Transverse colon (tissue), 4 donors: ENCODE measurements around the gene PDLIM1. TPM values are rescaled to one million over a fixed set of nuclear protein-coding genes. Genes with fewer than 3 reads are reported as not detected.

Source experiments
- DNase-seq: peaks from one replicate; pipeline ENCODE4 v3.0.0-alpha.2; 2019
- H3K27ac ChIP-seq, 4 donors: fragments of 200-600 bp; sonication (generic); 2 replicates each; pipeline ENCODE4 v1.5.1; 2016 to 2018; ENCODE audit warnings: inconsistent platforms in 4 of 4
- H3K27me3 ChIP-seq: fragments of 200-600 bp; sonication (generic); 2 replicates; pipeline ENCODE4 v1.5.1; 2017; ENCODE audit warnings: inconsistent platforms
- H3K36me3 ChIP-seq, 4 donors: fragments of 200-600 bp; sonication (generic); 2 replicates each; pipeline ENCODE4 v1.5.1; 2017 to 2019; ENCODE audit warnings: inconsistent platforms in 4 of 4
- H3K4me1 ChIP-seq, 4 donors: fragments of 200-600 bp; sonication (generic); 2 replicates each; pipeline ENCODE4 v1.5.1; 2017 to 2020; ENCODE audit warnings: inconsistent platforms in 4 of 4
- H3K4me3 ChIP-seq, 4 donors: fragments of 200-600 bp; sonication (generic); 1 replicate in 1 of 4; 2 replicates in 3 of 4; pipeline versions ENCODE4 v1.5.1 to v1.6.1; 2017 to 2019; ENCODE audit warnings: inconsistent platforms in 4 of 4
- H3K9me3 ChIP-seq, 2 donors: fragments of 200-600 bp; sonication (generic); 2 replicates each; pipeline ENCODE4 v1.5.1; 2017 to 2019; ENCODE audit warnings: inconsistent platforms in 2 of 2
- EP300 ChIP-seq: sonication (generic); formaldehyde crosslinking; IDR thresholded peaks from one replicate; pipeline ENCODE4 v1.6.1; 2017; ENCODE audit warnings: antibody characterized with exemption, low read depth
- POLR2A ChIP-seq: fragments of 450-650 bp; IDR thresholded peaks from one replicate; pipeline ENCODE4 v1.6.1; 2016; ENCODE audit warnings: antibody characterized with exemption, mild to moderate bottlenecking, moderate library complexity
- POLR2AphosphoS5 ChIP-seq, 3 donors: sonication (generic); formaldehyde crosslinking; IDR thresholded peaks; one replicate each; pipeline ENCODE4 v1.6.1; 2016; ENCODE audit warnings: antibody characterized with exemption in 3 of 3
- WGBS, 2 donors: methylation state at CpG; one replicate each; pipeline ENCODE4 v1.1.5; 2018; ENCODE audit warnings: low coverage in 1 of 2; 5-methylcytosine and 5-hydroxymethylcytosine counted together
- in situ Hi-C, 4 donors: fragments of 200-750 bp; cut with MboI; loops; one replicate each; pipeline versions ENCODE4 v1.15.0 to v1.15.1; 2017; ENCODE audit warnings: low sequenced_read_pairs in 3 of 4, low pct_ligation_motif_present in 1 of 4, low pct_unique_long_range_greater_than_20kb in 1 of 4
- intact Hi-C: fragments of 100-400 bp; cut with DNase I; formaldehyde crosslinking; loops from one replicate; pipeline ENCODE4 v1.15.1; 2023; ENCODE audit warnings: low total_unique reads
- total RNA-seq, 4 donors: library from RNA; depleted of rRNA; stranded (reverse); fragments of >200 nt; gene quantifications; one replicate each; pipeline ENCODE4 v1.1.0, GENCODE V29; 2016
- TF ChIP-seq, protein P1 (sequence below), 5 experiments: fragments of 200-600 bp in 3 of 5; fragments of 450-650 bp in 2 of 5; sonication (generic) in 3 of 5; IDR thresholded peaks; 1 replicate in 2 of 5; 2 replicates in 3 of 5; pipeline ENCODE4 v1.5.1; 2016 to 2017; ENCODE audit warnings: antibody characterized with exemption in 5 of 5, inconsistent platforms in 3 of 5, mild to moderate bottlenecking in 2 of 5, moderate library complexity in 1 of 5

Gene PDLIM1
- total RNA-seq, 4 donors from 2014 or later, result 201 to 259 (median 225) TPM

DNA sequence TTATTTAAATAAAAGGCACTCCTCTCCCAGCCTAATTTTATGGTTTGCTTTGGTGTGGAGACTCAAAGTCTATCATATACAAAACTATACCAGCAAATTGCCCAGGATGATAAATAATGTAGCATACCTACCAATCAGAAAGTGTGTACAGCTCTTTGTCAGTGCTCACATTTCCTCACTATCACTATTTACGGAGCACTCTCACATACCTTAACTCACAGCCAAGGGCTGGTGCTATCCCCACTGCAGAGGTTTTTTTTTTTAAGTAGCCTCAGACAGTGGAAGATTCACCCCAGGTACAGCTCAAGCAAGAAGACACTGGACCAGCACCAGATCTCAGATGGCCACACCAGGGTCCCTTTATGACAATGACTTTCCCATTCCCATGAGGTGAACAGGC lies 2.5 kb downstream of the PDLIM1 start:
- DNase-seq, result no peak
- Histone ChIP-seq H3K36me3 (no peaks in the 10 kb centered on the region), H3K27me3 (peaks cover 6% of the 10 kb centered on the region), H3K9me3 (no peaks in the 10 kb centered on the region), H3K4me1 (peaks cover 4 to 66% (median 52%) of the 10 kb centered on the region in 4 donors), H3K27ac (peak overlapping the region; percentile 92 to 99 (median 98)), H3K4me3 (peak overlapping the region in 3 of 4 donors; percentile 90 to 98 (median 94))
- in situ Hi-C loops, result no loop called here
- WGBS, 2 donors, result 29 to 43% methylated on average over 1 of the region's 1 CpG
- TF ChIP-seq, protein P1, sequence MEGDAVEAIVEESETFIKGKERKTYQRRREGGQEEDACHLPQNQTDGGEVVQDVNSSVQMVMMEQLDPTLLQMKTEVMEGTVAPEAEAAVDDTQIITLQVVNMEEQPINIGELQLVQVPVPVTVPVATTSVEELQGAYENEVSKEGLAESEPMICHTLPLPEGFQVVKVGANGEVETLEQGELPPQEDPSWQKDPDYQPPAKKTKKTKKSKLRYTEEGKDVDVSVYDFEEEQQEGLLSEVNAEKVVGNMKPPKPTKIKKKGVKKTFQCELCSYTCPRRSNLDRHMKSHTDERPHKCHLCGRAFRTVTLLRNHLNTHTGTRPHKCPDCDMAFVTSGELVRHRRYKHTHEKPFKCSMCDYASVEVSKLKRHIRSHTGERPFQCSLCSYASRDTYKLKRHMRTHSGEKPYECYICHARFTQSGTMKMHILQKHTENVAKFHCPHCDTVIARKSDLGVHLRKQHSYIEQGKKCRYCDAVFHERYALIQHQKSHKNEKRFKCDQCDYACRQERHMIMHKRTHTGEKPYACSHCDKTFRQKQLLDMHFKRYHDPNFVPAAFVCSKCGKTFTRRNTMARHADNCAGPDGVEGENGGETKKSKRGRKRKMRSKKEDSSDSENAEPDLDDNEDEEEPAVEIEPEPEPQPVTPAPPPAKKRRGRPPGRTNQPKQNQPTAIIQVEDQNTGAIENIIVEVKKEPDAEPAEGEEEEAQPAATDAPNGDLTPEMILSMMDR (IDR thresholded peaks at IDR 0.05), result no peak
- no peak for TF ChIP-seq EP300
- peak; percentile 45 to 75 (median 62) for TF ChIP-seq POLR2AphosphoS5 (IDR thresholded peaks at IDR 0.05)
- TF ChIP-seq POLR2A, result peak; percentile 46
- intact Hi-C loops, result no loop called here

DNA sequence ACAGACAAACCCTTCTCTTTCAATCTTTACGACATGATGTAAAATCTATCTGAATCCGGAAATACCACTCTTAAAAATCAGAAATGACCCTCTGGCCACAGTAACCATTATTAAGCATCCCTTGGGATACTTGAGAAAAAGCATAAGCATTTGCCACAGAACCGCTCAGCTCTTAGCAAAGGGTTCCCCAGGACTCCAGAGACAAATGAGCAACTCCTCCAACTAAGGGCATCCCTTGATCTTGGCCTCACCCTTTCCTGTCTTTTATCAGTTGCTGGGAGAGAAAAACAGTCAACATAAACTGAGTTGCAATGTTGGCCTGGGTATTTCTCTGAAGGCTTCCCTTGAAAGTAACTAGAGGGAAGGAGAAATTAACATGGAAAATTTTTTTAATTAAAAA lies 3.5 kb downstream of the PDLIM1 start:
- H3K4me3 ChIP-seq, result peak overlapping the region in 2 of 4 donors; percentile 4 to 90
- TF ChIP-seq POLR2A, result no peak
- in situ Hi-C loops, result no loop called here

DNA sequence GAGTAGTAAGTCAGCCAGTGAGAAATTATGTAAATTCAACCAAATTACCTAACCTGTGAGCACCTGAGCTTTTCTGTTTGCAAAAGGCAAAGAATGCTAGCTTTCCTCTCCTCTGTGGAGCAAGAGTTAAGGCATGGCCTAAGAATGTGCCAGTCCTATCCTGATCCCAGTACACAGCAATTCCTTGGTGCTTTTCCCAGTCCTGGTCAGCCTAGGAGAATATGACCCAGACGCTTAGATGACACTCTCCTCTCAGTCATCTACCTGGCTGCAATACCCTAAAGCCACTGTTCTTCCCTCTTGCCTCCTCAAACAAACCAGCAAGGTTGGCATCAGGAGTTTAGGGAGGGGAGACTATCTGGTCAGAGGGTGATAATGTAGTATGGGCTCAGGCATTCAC lies 4.1 kb downstream of the PDLIM1 start:
- Histone ChIP-seq H3K27me3 (peaks cover 6% of the 10 kb centered on the region), H3K27ac (peak overlapping the region; percentile 92 to 99 (median 98)), H3K36me3 (no peaks in the 10 kb centered on the region), H3K9me3 (no peaks in the 10 kb centered on the region), H3K4me1 (peaks cover 5 to 75% (median 65%) of the 10 kb centered on the region in 4 donors), H3K4me3 (no peak overlapping the region)
- intact Hi-C loops (no loop called here), in situ Hi-C loops (no loop called here)
- no peak for DNase-seq
- 40% methylated on average over 1 of the region's 1 CpG; no CpG with 5 or more reads in 1 of the 2 donors for WGBS, 2 donors
- TF ChIP-seq, protein P1 (IDR thresholded peaks at IDR 0.05), result no peak
- TF ChIP-seq POLR2AphosphoS5 (IDR thresholded peaks at IDR 0.05) (no peak), POLR2A (no peak), EP300 (no peak)

More for the DNA sequence above, 3.5 kb downstream of the PDLIM1 start:
- intact Hi-C loops, result no loop called here
- DNase-seq, result no peak
- H3K4me1 ChIP-seq, result peaks cover 4 to 71% (median 59%) of the 10 kb centered on the region in 4 donors
- peak overlapping the region; percentile 92 to 99 (median 98) for H3K27ac ChIP-seq
- no peaks in the 10 kb centered on the region for H3K36me3 ChIP-seq
- WGBS, 2 donors, result 18 to 59% methylated on average over 2 to 3 of the region's 3 CpGs
- no peaks in the 10 kb centered on the region for H3K9me3 ChIP-seq
- H3K27me3 ChIP-seq, result peaks cover 6% of the 10 kb centered on the region

DNA sequence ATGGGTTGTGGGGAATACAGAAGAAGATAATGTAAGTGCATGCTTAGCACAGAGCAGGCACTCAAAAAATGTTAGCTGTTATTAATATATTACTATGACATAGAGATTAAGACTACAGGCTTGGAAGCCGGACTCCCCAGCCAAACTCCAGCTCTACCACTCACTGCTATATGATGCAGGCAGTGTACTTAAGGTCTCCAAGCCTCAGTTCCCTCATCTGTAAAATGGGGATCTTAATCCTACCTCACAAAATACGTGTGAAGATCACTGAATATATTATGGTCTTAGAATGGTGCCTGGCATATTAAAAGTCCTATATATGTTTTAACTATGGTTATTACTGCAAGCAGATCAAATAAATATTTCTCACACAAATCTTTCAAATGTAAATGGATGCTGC lies 5.2 kb downstream of the PDLIM1 start:
- TF ChIP-seq, protein P1 (IDR thresholded peaks at IDR 0.05), result no peak
- TF ChIP-seq POLR2A (no peak), EP300 (no peak), POLR2AphosphoS5 (IDR thresholded peaks at IDR 0.05) (no peak)
- Histone ChIP-seq H3K27ac (peak overlapping the region; percentile 92 to 99 (median 98)), H3K9me3 (no peaks in the 10 kb centered on the region), H3K4me1 (peaks cover 17 to 82% (median 71%) of the 10 kb centered on the region in 4 donors), H3K4me3 (no peak overlapping the region), H3K27me3 (peaks cover 6% of the 10 kb centered on the region), H3K36me3 (no peaks in the 10 kb centered on the region)
- DNase-seq, result no peak
- intact Hi-C loops, result no loop called here
- WGBS, 2 donors, result 78 to 80% methylated on average over 2 of the region's 2 CpGs
- in situ Hi-C loops, result no loop called here

DNA sequence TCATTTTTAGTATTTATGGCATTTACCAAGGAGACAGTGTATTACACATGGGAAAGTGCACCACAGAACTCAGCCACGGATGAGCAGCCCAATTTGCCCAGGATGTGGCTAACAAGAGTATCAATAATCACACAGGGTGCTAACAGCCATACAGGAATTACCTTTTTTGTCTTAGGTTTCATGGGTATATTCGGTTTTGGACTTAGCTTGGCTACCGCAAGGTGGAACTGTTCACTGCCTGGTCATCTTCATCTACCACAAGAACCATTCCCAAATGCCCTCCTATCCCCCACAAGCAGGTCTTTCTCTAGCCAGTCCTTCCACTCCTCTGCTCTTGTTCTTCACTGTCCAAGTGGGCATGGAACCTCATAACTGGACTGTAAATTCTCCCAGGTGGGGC lies 6.0 kb downstream of the PDLIM1 start:
- intact Hi-C loops, result no loop called here
- no peak for DNase-seq
- H3K4me3 ChIP-seq, result no peak overlapping the region
- H3K27me3 ChIP-seq, result peaks cover 2% of the 10 kb centered on the region
- no peak for TF ChIP-seq POLR2AphosphoS5 (IDR thresholded peaks at IDR 0.05)
- no peak for TF ChIP-seq POLR2A
- TF ChIP-seq, protein P1 (IDR thresholded peaks at IDR 0.05), result no peak
- TF ChIP-seq EP300, result no peak
- H3K9me3 ChIP-seq, result no peaks in the 10 kb centered on the region
- in situ Hi-C loops, result no loop called here
- H3K36me3 ChIP-seq, result no peaks in the 10 kb centered on the region
- peak overlapping the region; percentile 88 to 99 (median 94) for H3K27ac ChIP-seq
- H3K4me1 ChIP-seq, result peaks cover 24 to 89% (median 79%) of the 10 kb centered on the region in 4 donors
- WGBS, 2 donors, result 70 to 71% methylated on average over 3 of the region's 3 CpGs
